Measurements from ENCODE around the gene ZNF157. TPM values are rescaled to one million over a fixed set of nuclear protein-coding genes. Genes with fewer than 3 reads are reported as not detected.
"Not testable (repeated sequence)": the region's sequence is repeated elsewhere in the genome, so short reads cannot be mapped to it uniquely, and the experiment has no call there.

Gene ZNF157
- polyA plus RNA-seq (2012; ENCODE audit: missing spikeins) = not detected

GRCh38 chrX:47370278-47370677, at the start of gene ZNF157:
ZNF157 (plus strand) TSS chrX:47370578; CDS start chrX:47370669, 91 bp downstream.
- no peak for FAIRE-seq
- TF ChIP-seq POLR2AphosphoS5 (IDR thresholded peaks at IDR 0.05; ENCODE audit: low read depth, low read length) (no peak), TAF1 (IDR thresholded peaks at IDR 0.05; ENCODE audit: borderline replicate concordance, low read depth, low read length) (no peak), POLR2A (IDR thresholded peaks at IDR 0.05; ENCODE audit: low read depth, low read length) (no peak)
- DNase-seq (ENCODE audit: insufficient read length) = no peak

- FAIRE-seq (no peak), DNase-seq (ENCODE audit: insufficient read length) (no peak)
- TF ChIP-seq POLR2A (IDR thresholded peaks at IDR 0.05; ENCODE audit: low read depth, low read length) (no peak), TAF1 (IDR thresholded peaks at IDR 0.05; ENCODE audit: borderline replicate concordance, low read depth, low read length) (no peak), POLR2AphosphoS5 (IDR thresholded peaks at IDR 0.05; ENCODE audit: low read depth, low read length) (no peak)
Measured at GRCh38 chrX:47321386-47321785, 49.0 kb upstream of the ZNF157 start.

GRCh38 chrX:47321823-47322371, 48.5 kb upstream of the ZNF157 start:
- no peak for DNase-seq (ENCODE audit: insufficient read length)
- TF ChIP-seq POLR2AphosphoS5 (IDR thresholded peaks at IDR 0.05; ENCODE audit: low read depth, low read length) (no peak), POLR2A (IDR thresholded peaks at IDR 0.05; ENCODE audit: low read depth, low read length) (no peak), TAF1 (IDR thresholded peaks at IDR 0.05; ENCODE audit: borderline replicate concordance, low read depth, low read length) (no peak)
- FAIRE-seq = no peak

- TF ChIP-seq TAF1 (IDR thresholded peaks at IDR 0.05; ENCODE audit: borderline replicate concordance, low read depth, low read length) (no peak), POLR2AphosphoS5 (IDR thresholded peaks at IDR 0.05; ENCODE audit: low read depth, low read length) (no peak), POLR2A (IDR thresholded peaks at IDR 0.05; ENCODE audit: low read depth, low read length) (no peak)
- peak; percentile 40 for FAIRE-seq
- no peak for DNase-seq (ENCODE audit: insufficient read length)
Measured at GRCh38 chrX:47327902-47328301, 42.5 kb upstream of the ZNF157 start.

- FAIRE-seq; DNase-seq (ENCODE audit: insufficient read length): not testable (repeated sequence)
Measured at GRCh38 chrX:47332729-47333128, 37.6 kb upstream of the ZNF157 start.

GRCh38 chrX:47351706-47352105, 18.7 kb upstream of the ZNF157 start:
- no peak for TF ChIP-seq POLR2AphosphoS5 (IDR thresholded peaks at IDR 0.05; ENCODE audit: low read depth, low read length)
- TF ChIP-seq POLR2A (IDR thresholded peaks at IDR 0.05; ENCODE audit: low read depth, low read length) = no peak
- TF ChIP-seq TAF1 (IDR thresholded peaks at IDR 0.05; ENCODE audit: borderline replicate concordance, low read depth, low read length) = no peak
- DNase-seq (ENCODE audit: insufficient read length) = no peak
- FAIRE-seq = no peak

GRCh38 chrX:47358387-47359065, 11.9 kb upstream of the ZNF157 start:
- TF ChIP-seq POLR2A (IDR thresholded peaks at IDR 0.05; ENCODE audit: low read depth, low read length) (no peak), POLR2AphosphoS5 (IDR thresholded peaks at IDR 0.05; ENCODE audit: low read depth, low read length) (no peak), TAF1 (IDR thresholded peaks at IDR 0.05; ENCODE audit: borderline replicate concordance, low read depth, low read length) (no peak)
- DNase-seq (ENCODE audit: insufficient read length) (no peak), FAIRE-seq (no peak)

- DNase-seq (ENCODE audit: insufficient read length) (no peak), FAIRE-seq (no peak)
- TF ChIP-seq POLR2A (IDR thresholded peaks at IDR 0.05; ENCODE audit: low read depth, low read length) (no peak), POLR2AphosphoS5 (IDR thresholded peaks at IDR 0.05; ENCODE audit: low read depth, low read length) (no peak), TAF1 (IDR thresholded peaks at IDR 0.05; ENCODE audit: borderline replicate concordance, low read depth, low read length) (no peak)
Measured at GRCh38 chrX:47360423-47361179, 9.8 kb upstream of the ZNF157 start.

- FAIRE-seq = peak; percentile 94
- no peak for TF ChIP-seq POLR2AphosphoS5 (IDR thresholded peaks at IDR 0.05; ENCODE audit: low read depth, low read length)
- TF ChIP-seq POLR2A (IDR thresholded peaks at IDR 0.05; ENCODE audit: low read depth, low read length) = no peak
- no peak for TF ChIP-seq TAF1 (IDR thresholded peaks at IDR 0.05; ENCODE audit: borderline replicate concordance, low read depth, low read length)
- peak; percentile 69 for DNase-seq (ENCODE audit: insufficient read length)
Measured at GRCh38 chrX:47361538-47362511, 8.6 kb upstream of the ZNF157 start.

- DNase-seq (ENCODE audit: insufficient read length) = peak; percentile 29
- peak; percentile 83 for FAIRE-seq
- TF ChIP-seq TAF1 (IDR thresholded peaks at IDR 0.05; ENCODE audit: borderline replicate concordance, low read depth, low read length) = no peak
- TF ChIP-seq POLR2A (IDR thresholded peaks at IDR 0.05; ENCODE audit: low read depth, low read length) = no peak
- no peak for TF ChIP-seq POLR2AphosphoS5 (IDR thresholded peaks at IDR 0.05; ENCODE audit: low read depth, low read length)
Measured at GRCh38 chrX:47366041-47366722, 4.2 kb upstream of the ZNF157 start.
